NCI-H526 (cell line): ENCODE results near the gene KDM3A.

Source experiments
- DNase-seq, 2 experiments: peaks; one replicate each; lab custom pipeline; 2025; lab: John Stamatoyannopoulos, UW

KDM3A gene

GRCh38 chr2:86433137-86433536 lies 8.0 kb upstream of the KDM3A start:
- no peak for DNase-seq

DNA sequence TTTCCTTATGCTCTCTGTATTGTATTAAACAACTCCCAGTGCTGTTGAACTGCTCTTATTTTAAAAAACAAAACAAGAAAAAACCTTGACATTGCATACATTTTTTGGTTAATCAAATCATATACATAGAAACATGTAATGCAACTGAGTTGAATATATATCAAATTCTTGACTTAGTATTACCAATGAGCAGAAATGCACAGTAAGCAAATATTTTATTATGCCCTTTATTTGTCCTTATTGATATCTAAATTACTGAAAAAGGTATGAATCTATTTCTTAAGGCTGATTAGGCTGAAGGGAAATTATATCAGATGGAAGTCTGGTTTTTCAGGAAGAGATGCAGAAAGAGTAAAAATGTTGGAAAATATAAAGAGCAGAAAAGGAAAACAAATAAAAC lies 6.9 kb upstream of the KDM3A start:
- no peak for DNase-seq

DNA sequence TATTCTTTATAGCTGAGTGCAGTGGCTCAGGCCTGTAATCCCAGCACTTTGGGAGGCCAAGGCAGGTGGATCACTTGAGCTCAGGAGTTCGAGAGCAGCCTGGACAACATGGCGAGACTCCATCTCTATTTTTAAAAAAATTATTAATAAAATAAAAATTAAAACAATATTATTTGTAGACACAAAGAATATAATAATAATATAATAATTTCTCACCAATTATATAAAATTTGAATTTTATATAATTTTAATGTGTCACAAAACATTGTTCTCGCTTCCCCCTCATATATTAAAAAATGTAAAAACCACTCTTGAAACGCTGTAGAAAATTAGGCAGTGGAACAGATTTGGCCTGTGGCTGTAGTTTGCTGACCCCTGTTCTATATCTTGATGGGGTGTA lies 5.6 kb upstream of the KDM3A start:
- no peak for DNase-seq

- no peak for DNase-seq
Measured at GRCh38 chr2:86436328-86436727, 4.8 kb upstream of the KDM3A start.

DNA sequence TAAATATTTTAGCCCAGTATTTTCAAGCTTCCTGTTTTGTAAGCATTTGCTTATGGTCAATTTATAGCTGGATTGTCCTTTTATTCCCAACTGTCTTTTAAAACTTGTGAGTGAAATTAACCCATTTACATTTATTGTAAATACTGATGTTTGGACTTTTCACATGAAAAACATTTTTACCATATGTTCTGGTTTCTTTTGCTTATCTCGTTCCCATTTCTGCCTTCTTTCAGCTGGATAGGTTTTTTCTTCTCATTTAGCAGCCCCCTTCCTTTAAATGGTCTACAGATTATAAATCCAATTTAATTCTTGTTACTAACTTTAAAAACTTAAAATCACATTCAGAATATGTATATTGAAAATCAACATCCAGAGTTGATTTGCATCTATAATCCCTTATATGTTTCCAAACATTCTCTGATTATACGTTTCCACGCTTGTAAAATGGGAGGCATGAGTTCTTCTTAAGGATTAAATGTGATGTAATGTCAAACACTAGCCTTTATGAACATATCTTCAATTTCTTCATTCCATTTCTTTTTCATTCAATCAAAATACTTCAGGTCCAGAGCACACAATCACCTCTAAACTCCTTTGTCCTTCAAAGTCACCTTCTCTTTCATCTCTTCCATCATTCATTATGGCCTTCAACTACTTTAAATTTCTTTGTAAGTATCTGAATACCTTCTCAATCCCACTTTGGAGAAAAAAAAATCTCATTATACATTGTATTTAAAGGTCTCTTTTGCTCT lies 1.1 kb upstream of the KDM3A start:
- no peak for DNase-seq

DNA sequence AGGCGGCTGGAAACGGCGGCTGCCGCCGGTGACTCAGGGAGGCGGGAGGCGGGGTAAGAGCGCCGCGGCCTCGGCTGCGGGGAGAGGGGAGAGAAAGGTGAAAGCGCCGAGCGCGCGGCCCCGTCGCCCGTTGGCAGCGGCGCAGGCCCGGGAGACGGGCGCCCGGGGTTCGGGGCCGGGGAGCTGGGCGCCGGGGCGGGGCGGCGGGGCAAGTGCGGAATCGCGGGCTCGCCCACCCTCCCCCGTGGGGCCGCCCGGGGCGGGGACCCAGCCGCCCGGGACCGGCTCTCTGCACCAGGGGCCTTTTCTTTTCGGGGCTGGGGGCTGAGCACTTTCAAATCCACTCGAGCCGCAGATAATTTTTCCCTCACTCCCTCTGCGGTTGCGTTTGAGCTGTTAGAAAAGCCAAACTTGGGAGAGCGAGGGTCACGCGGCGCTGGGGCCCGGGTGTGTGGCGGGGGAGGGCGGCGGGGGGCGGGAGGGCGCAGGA lies 266 bp downstream of the KDM3A start:
- DNase-seq: no peak

- DNase-seq: peak in 1 of 2 experiments; percentile 56
Measured at GRCh38 chr2:86441882-86442641, 891 bp downstream of the KDM3A start.

DNA sequence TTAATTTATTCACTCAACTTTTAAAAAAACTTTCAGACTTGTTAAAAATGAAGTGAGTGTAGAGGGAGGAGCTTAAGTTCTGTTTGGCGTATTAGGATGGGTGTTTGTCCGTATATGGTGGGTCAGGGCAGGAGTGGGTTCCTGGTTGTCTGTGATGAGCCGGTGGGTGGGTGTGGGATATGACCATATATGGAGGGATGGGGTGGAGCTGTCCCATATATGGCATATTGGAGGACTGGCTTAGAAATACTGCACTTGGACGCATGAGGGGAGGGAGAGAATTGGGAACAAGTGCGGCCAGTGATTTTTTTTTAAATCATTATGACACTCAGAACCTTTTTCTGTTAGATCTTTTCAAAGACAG lies 1.5 kb downstream of the KDM3A start:
- DNase-seq: peak; percentile 81 to 88

DNA sequence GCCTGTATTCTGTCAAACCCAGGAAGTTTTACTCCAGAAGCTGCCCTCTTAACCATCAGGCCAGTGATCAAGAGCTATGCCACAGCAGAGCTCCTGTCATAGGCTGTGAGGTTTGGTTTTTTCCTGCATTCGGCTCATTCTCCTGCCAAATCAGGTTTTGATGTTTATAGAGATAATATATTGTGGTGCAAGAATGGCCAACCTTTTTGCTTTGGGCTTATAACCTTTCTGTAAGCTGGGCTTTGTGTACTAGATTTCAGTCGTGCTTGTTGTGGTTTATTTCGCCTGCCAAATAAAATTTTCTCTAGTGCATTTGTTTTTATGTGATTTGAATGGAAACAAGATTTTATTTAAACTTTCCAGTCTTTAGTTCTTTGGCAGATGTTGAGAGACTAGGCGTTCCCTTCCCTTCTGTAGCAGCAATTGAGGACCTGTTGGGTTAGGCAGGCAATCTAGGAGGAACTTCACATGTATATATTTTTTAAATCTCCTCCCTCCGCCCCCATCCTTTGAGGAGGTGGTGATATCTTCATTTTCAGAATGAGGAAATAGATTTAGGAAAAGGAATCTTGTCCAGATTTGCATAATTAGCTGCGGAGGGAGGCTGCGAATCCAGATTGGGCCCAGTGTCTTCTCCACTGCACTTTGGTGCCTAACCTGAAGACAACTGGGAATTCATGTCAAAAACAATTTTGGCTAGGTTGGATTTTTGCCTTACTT lies 2.6 kb downstream of the KDM3A start:
- DNase-seq: no peak

GRCh38 chr2:86445436-86445835 lies 4.3 kb downstream of the KDM3A start:
- no peak for DNase-seq

- no peak for DNase-seq
Measured at GRCh38 chr2:86446060-86446459, 4.9 kb downstream of the KDM3A start.

DNA sequence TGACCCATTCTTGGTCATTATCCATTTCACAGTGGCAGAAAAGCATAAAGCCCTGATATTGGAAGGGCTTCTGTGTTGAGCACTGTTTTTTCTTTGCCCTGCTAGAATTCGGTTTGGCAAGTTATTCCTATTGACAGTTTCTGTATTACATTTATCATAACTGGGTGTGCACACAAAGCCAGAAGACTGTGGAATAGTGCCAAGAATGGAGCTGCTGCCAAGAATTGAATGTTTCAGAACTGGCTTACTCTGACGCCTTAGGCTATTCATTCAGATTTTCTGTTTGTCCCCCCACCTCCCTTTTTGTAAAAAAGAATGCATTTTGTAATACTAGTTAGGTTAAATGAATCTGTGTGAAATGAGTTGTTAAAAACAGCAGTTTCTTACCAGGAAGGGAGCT lies 12.7 kb downstream of the KDM3A start:
- DNase-seq: no peak

GRCh38 chr2:86454238-86454637 lies 13.1 kb downstream of the KDM3A start:
- DNase-seq: no peak

- DNase-seq: no peak
Measured at GRCh38 chr2:86455181-86455580, 14.0 kb downstream of the KDM3A start.

DNA sequence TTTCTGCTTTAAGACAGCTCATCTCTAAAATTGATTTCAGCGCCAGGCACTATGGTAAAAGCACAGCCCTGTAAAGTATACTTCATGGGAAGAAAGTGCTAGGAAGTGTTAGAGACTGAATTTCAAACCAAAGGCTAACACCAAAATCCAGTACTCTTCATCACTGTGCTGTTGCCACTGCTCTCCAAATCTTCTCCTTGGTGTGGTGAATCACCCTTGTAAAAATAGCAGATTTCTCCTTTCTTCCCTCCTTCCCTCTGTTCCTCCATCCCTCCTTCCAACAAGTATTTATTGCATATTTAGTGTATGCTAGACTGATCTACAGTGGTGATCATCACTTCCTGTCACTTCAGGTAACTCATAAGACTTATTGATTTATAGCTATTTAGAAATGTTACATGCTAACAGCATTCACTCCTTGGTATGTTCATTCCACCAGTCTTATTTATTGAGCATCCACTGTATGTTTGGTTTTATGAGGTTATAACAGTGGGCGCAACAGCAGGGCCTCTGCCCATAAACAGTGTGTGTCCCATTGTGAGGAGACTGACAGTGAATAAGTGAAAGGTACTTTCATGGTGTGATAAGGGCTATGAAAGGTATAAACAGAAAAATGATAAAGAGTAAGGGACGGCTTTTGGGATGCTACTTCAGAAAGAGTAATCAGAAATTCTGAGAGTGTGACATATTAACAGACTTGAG lies 20.0 kb downstream of the KDM3A start:
- DNase-seq: no peak

- no peak for DNase-seq
Measured at GRCh38 chr2:86464652-86465051, 23.5 kb downstream of the KDM3A start.

DNA sequence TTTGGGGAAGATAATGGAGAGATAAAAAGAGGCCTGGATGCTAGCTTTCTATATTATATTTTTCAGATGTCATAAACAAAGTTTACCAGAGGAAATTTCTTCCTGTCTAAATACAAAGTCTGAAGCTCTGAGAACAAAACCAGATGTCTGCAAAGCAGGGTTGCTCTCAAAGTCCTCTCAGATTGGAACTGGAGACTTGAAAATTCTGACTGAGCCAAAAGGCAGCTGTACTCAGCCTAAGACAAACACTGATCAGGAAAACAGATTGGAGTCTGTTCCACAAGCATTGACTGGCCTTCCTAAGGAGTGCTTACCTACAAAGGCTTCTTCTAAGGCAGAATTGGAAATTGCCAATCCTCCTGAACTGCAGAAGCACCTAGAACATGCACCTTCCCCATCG lies 25.1 kb downstream of the KDM3A start:
- DNase-seq: no peak

DNA sequence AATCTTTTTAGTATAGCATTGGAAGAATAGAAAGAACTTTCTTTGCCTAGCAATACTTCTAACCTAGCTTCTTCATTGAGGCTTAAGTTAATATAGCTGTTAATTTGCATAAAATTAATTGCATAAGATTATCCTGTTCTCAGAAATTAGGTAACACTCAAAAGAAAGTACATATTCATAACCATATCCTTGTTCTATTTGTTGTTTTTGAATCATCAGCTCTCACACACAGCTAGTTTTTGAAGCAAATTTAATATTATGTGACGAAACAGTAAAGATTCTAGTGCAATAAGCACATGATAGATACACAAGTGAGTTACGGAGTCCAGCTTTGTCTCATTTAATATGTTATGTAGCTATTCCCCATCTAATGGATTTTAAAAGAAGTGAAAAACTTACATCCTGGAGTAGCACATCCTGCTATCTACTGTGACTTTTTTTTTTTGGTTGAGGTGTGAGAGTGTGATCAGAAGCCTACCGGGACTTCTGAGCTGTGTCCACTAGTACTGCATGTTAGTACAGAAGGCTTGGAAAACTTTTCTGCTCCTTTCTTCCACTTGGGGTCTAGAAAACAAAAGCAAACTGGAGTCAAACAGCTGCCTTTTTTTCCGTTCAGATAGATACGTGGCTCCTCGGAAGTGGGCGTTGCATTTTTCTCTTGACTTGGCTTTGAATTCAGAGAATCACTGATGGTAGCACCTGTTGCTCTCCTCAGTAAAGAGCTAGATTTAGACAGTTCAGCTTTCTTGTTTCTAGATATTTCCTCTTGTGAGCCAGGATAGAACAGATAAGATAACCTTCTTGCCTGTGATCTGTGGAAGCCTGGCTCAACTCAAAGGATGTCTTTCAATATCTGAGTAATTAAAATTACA lies 27.2 kb downstream of the KDM3A start:
- DNase-seq: no peak

DNA sequence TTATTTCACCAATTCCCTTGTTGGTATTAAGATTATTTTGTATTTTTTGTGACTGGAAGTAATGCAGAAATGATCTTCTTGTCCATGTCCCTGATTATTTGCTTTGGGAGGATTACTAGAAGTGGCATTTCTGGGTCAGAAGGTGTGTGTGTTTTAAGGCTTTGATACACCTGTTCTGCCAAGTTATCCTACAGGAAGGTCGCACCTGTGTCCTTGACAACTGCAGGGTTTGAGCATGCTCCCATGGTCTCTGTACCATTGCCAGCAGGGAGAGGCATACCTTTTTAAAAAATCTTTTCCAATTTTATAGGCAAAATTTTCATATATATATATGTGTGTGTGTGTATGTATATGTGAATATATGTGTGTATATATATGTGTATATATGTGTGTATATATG lies 29.7 kb downstream of the KDM3A start:
- no peak for DNase-seq

GRCh38 chr2:86471637-86472036 lies 30.5 kb downstream of the KDM3A start:
- no peak for DNase-seq

- DNase-seq: no peak
Measured at GRCh38 chr2:86476092-86476491, 34.9 kb downstream of the KDM3A start.
